Measurements from ENCODE around the gene RBPJ.

RBPJ gene

DNA sequence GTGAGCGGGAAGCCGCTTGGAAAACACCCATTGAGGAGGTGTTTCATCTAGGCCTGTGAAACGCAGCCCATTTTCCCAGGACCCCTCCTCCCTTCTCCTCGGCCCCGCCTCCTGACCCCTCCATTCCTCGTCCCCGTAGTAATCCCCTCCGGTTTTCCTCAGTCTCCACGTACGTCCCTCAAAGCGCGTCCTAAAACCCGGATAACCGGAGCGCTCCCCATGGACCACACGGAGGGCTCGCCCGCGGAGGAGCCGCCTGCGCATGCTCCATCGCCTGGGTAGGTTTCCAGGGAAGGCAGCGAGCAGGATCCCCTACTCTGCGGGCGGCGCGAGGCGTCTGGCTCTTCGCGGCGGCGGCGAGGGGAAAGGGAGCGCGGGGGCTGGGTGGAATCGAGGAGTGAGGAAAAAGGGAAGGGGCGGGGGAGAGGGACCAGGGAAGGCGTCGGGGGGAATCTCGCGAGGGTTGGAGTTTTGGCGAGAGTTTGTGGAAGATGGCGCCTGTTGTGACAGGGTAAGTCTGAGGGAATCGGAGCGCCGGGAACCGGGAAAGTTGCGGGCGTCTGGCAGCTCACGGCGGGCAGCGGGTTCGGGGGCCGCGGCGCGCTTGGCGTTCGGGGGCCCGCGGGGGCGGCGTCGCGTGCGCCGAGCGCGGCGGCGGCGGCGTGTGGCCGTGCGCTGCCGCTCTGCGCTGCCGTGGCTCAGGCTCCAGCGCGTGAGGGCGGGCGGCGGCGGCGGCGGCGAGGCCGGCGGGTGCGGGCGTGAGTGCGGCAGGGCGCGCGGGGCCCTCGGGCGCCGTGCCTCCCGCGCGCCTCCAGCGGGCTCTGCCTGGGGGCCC is at the start of gene RBPJ:
TSS of gene RBPJ (plus strand) at position 477 of the 835 bp plus-strand sequence. CDS start at position 492, 15 bp downstream.
- DNase-seq, result peak; percentile 68 to 98 (median 89)

DNA sequence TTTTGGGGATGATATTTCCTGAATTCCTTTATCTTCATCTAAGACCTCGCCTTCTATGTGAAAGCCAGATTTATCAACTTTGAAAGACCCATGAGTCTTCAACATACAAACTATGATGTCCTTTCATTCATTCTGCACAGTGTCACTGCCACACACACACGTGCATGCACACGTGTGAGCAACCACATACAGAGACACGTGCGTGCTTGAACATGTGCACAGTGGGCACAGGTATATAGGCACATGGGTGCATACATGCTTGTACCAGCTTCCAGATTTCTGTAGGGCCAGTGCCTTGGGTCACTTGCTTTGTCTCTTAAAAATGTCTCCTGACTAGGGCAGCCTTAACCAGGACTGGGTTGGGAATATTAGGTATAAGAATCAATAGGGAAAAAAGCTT is 49.1 kb upstream of the RBPJ start:
- DNase-seq, result no peak

DNA sequence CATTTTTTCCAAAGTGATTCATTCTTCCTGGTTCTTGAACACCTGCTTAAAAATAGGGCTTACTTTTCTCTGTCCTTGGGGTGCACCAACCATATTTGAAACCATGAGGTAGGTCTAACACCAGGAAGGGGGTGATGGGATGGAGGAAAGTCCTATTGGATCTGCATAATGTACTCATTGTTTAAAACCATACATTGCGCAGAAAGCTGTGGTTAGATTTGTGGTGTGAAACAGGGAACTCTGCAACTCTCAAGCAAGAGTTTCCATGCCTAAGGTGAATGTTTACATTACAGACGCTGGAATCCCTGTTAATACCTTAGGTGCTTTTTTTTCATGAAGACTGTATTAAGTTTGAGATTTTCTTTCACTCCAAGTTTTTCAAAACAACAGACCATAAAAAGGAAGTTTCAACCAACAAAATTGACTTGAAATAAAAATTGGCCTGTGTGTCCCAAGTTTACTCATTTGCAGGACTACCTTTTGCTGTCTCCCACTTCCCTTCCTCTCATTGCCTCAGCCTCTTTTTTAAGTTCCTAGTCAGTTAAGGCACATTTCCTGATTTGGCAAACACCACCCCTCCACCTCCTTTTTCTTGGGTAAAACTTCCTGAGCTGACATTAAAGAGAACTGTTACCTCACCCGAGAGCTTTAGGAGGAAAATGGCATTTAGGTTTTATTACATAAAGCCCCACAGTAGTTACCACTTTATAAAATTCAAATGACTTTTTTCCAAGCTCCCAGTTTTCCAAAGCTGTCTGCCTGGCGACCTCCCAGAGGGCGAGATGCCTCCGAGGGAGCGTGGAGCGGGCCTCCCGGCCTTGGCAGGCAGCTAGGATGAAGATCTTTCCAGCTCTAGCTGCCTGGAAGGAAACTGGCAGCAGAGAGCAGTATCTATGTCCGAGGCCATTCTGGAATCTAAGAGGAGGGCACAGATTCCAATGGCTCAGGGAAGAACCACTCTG is 47.9 kb upstream of the RBPJ start:
- DNase-seq, result peak in 2 of 14 donors; percentile 10 to 28

DNA sequence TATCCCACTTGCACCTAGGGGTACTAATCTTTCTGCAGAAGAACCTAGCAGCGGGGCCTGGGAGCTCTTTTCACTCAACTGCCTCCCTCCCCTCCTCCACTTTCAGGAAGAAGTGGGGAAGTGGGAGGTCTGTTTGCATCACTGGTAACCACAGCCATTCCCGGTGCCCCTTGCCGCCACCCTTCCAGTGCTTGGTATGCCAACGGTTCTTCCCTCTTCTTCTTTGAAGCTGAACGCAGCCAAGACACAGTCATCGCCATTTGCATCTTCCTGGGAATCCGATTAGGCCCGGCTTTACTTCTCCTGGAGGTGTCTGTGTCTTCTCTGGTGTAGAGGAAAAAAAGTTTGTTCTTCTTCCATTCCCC is 47.2 kb upstream of the RBPJ start:
- DNase-seq, result peak in 6 of 14 donors; percentile 11 to 28 (median 16)

DNA sequence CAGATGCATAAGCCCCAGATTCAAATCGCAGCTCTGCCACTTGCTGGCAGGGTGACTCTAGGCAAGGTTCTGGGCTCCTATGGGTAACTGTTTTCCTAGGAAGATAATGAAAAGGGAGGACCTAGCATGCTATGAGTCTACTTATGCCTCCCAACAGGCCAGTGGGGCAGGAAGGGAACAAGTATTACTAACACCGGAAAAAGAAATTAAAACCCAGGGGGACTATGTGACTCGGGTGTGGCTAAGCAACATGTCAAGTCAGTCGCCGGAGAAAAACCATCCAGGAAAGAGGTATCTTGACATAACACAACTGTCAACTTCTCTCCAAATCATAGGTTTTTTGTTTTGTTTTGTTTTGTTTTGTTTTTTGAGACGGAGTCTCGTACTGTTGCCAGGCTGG is 45.5 kb upstream of the RBPJ start:
- no peak for DNase-seq

DNA sequence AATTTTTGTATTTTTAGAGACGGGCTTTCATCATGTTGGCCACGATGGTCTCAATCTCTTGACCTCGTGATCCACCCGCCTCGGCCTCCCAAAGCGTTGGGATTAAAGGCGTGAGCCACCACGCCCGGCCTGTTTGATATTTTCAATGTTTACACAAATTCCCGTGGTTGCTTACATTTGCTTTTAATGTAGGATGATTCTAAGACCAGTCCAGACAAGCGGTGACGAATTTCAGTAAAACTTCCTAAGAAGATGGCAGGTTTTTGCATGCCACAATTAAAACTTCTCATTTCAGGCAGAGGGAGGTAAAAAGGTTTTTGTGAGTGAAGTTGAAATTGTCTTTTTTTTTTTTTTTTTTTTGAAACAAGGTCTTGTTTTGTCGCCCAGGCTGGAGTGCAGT is 41.4 kb upstream of the RBPJ start:
- DNase-seq, result no peak

DNA sequence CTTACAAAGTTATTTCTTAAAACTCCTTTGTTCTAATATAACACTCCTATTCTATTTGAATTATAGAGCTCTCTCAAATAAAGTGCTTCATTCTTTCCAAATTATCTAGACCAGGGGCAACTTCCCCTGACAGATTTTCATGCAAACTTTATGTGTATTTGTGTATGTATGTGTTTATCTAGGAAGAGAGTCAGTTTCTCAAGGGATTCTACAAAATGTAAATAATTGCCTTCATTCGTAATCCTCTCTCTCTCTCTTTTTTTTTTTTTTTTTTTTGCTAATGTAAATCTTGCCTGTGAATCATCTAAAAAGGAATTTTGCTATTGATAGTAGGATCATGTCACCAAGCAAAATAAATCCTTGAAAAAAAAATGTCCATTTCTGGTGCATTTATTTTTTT is 38.9 kb upstream of the RBPJ start:
- no peak for DNase-seq

DNA sequence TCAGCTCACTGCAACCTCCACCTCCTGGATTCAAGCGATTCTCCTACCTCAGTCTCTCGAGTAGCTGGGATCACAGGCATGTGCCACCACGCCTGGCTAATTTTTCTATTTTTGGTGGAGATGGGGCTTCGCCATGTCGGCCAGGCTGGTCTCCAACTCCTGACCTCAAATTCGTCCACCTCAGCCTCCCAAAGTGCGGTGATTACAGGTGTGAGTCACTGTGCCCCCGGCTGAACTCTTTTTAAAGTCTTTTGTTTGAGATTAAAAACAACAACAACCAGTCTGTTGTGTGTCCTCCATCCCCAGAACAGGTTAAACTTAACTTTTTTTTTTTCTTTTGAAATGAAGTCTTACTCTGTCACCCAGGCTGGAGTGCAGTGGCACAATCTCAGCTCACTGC is 36.3 kb upstream of the RBPJ start:
- DNase-seq, result no peak

DNA sequence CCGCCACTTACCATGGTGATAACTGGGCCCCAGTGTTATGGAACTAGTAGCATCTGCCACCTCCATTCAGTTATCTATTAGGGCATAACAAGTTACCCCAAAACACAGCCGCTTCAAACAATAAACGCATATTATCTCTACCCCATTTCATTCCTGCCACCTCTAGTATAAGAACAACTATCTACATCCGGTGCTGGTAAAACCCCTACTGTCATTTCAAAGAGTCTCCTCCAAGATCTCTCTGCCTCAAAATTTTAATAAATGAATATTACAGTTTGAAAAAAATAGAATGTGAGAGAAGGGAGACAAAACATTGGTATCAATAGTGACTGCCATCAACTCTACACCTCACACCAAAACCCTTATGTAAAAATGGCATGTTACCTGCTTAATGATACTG is 35.5 kb upstream of the RBPJ start:
- DNase-seq, result no peak

DNA sequence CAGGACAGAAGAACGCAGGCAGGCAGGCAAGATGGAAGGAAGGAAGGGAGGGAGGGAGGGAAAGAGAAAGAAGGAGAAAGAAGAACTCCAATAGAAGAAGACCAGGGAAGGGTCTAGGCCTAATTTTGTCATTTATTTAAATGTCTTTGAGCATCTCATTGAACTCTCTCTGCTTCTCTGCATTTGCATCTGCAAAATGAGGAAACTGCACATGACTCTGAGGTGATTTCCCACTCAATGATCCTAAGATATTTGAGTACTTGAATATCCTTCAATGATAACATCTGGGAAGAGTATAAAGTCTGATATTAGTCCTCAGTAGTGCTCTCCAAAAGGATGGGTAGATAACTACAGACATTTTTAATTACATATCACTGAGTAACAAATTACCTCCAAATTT is 33.1 kb upstream of the RBPJ start:
- DNase-seq, result no peak

DNA sequence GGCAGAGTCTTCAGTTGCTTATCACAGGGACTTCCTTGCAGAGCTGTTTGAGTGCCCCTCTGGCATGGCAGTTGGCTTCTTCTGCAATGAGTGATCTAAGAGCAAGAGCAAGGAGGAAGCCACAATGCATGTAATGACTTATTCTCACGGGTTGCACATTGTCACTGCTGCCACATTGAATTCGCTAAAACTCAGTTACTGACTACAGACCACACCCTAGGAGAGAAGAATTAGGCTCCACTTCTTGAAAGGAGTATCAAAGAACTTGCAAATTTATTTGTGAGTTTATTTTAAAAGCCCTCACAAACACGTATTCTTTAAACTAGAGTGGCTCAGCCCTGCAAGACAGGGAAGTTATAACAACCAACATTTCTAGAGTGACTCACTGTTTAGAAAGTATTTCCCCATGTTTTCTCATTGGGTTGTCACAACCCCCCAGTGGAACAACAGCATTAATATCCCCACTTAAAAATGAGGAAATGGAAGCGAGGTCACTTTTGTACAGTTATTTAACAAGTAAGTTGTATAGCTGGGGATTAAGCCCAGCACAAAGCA is 32.4 kb upstream of the RBPJ start:
- DNase-seq, result peak in 1 of 14 donors; percentile 16

DNA sequence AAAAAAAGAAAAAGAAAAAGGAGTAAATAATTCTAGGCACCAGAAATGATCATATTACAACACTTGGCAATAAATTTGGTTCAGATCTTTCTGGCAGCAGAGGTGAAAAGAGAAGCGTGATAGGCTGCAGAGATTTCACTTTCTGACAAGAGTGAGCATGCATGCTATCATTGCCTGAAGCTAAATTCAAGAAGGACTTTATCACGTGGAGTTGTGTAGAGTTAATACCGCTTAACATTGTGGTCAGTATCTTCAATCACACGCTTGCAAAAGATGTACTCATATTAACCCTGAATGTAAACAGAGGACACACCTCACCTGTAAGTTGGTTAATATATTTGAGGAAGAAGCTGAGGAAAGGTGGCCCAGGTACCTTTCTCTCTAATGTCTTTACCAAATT is 31.4 kb upstream of the RBPJ start:
- no peak for DNase-seq

DNA sequence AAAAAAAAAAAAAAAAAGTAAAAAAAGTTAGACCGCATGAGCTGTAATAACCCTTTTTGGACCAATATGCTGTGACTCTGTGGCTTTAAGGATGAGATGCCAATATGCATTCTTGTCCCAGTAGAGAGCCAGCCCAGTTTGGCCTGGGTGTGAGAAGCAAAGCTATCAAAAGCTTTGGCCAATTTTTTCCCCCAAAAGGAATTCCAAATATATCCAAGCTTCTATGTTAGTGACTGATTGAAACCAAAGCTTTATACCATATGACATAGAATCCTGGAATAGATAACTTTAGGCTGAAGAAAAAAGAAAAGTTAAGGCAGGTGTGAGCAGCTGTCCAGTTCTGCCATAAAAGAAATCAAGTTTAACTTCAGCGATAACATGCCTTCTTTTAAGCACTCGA is 30.5 kb upstream of the RBPJ start:
- DNase-seq, result no peak

DNA sequence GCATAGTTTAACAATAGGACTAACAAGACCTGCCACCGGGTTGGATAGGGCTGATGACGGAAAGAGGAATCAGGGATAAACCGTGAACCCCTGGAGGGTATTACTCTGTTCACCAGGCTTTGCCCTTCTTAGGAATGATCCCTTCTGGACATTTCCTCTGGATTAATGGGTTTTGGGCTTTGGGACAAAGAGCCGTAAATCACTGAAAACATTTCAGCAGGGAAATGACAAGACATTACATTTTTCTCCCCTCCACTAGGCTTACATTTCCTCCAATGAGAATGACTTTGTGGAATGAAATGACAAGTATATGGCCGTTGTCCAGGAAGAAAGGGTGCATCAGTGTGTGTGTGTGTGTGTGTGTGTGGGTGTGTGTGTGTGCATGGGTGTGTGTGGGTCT is 25.9 kb upstream of the RBPJ start:
- no peak for DNase-seq

DNA sequence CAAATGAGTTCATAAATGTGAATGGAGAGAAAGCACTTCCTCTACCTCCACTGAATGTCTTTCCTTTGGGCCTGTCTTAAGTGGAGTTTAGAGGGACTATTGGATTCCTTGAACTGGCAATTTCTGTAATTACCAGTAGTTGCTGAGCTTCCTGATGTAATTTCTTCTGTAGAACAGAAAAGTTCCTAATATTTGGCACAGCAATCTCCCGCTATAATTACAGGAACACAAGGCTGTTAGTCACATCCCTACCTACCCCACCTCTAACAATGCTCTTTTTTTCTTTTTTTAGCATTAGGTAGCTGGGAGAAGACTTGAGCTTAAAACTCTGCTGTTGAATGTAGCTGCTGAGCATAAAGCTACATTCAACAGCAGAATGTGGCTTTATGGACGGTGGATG is 24.8 kb upstream of the RBPJ start:
- DNase-seq, result no peak

DNA sequence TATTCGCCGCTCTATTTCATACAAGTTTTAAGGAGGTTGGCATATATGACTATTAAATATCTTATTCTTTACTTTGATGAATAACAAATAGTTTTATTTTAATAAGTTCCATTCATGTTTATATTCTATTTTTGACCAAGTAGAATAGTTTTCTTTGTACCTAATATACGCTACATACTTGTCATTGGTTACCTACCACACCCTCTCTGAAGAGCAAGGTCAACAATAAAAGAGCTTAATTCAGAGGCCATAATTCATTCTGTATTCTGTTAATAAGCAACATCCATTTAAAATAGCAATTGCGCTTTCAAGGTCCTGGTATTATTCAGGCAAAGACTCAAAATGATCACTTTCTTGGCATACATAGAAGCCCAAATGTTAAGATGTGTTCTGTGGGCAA is 24.3 kb upstream of the RBPJ start:
- no peak for DNase-seq

DNA sequence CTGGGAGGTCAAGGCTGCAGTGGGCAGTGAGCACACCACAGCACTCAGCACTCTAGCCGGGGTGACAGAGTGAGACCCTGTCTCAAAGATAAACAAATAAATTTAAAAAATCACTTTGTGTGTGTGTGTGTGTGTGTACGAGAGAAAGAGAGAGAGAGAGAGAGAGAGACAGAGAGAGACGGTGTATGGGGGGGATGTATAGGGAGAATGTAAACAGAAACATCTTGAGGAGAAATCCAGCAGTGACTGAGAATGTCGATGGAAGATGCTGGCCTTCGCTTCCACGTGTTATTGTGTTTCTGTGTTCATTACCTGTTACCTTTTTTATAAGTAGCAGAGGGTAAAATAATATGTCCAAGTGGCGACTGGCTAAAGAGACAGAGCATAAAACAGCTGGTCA is 23.6 kb upstream of the RBPJ start:
- no peak for DNase-seq

DNA sequence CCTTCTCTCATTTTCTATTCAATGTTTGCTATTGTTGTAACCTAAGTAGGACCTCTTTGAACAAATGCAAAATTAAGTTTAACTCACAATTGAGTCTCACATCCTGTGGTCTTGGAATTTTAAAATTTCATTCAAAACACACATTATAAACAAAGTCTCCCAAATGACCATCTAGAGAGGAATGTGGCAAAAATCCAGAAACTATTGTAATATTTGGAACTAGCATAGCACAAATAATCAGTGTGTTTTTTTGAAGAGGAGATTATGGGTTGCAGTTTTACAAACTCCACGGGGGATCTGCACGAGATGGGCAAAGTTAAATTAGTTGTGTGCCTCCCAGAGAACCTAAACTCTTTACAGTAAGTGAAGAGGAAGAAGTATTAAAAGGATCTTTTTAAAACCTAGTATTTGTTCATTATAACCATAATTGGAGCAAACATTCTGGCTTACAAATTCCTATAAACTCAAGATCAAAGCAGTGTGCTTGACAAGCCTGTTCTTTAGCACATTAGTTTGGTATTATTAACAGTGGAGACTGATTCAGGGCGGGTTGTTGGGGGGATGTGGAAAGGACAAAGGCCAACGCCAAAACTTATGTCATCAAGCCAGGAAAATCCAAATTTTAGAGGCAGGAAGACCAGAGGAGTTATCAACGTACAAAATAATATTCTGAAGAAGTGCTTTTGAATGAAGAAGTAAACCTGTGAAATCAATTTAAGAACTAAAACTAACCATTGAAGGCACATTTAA is 22.4 kb upstream of the RBPJ start:
- DNase-seq, result no peak

DNA sequence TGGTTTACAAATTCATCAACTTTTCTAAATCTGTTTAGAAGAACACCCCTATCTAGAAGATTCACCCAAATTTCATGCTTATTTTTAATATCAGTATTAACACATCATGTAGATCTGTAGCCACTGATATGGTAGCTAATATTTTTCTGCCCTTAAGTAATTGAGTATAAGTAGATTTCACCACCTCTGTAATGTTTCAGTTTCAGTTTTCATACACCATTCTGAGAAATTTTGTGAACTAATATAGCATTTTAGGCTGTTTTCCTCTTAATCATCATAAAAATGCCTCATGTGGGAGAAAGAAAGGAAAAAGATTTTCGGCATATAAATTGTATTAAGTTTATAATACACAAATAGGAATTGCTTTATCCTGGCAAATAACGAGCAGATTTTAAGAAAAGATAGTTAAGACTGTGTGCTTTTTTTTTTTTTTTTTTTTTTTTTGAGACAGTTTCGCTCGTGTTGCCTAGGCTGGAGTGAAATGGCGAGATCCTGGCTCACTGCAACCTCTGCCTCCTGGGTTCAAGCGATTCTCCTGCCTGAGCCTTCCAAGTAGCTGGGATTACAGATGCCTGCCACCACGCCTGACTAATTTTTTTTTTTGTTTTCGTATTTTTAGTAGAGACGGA is 21.4 kb upstream of the RBPJ start:
- DNase-seq, result no peak

DNA sequence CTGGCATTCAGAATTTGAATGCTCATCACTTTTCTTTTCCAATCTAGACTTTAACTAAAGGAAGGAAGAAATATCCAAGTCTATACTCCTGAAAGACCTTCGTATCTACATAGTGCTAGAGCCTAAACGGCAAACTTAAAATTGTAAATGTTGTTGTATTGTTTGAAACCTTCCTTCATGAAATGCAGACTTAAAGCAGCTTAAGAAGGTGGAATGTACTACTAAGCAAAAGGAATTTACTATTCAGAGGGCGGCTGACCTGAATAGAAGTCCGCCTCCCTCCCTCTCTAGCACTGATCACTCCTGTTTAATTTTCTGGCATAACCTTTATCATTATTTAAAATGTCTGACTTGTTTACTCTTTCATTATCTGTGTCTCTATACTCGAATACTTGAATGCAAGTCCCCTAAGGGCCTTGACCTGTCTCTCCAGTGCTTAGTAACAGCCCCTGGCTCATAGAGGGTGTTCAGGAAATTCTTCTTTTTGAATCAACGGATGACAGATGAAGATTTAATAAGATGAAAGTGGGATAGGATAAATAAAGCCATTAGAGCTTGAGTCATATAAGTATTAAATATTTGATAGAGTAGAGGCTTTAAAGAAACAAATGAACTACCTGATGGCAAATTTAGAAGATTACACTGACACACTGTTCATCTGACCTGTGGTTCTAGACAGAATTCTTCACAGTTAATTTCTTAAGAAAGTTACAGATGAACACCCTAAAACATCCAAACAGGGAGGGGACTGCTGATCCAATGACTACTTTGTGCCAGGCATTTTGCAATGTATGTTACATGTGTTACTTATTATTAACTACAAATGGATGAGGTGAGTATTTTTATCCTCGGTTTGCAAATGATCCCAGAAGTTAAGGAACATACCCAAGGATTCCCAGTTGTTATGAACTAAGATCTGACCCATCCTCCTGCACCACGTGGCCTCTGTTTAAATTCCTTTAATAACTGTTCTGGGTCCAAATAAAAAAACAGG is 20.2 kb upstream of the RBPJ start:
- DNase-seq, result no peak

Measured in C1 segment of cervical spinal cord (tissue), 14 donors.